ENCODE measurements around the gene PTGER4.
"Not testable (repeated sequence)": the region's sequence is repeated elsewhere in the genome, so short reads cannot be mapped to it uniquely, and the experiment has no call there.

The PTGER4 gene

DNA sequence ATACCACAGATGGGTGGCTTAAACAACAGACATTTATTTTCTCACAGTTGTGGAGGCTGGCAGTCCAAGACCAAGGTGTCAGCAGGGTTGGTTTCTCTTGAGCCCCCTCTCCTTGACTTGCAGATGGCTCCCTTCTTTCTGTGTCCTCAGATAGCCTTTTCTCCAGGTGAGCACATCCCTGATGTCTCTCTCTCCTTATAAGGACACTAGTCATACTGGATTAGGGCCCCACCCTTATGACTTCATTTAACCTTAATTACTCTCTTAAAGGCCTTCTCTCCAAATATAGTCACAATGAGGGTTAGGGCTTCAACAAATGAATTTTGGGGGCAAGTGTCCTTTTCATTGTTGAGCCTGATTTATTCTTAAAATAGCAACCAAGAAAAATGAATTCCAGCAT is 14.7 kb downstream of the PTGER4 start:
- DNase-seq = no peak

GRCh38 chr5:40700116-40700782 is 20.5 kb downstream of the PTGER4 start:
- no peak for DNase-seq

GRCh38 chr5:40702027-40702426 is 22.3 kb downstream of the PTGER4 start:
- DNase-seq = not testable (repeated sequence)

DNA sequence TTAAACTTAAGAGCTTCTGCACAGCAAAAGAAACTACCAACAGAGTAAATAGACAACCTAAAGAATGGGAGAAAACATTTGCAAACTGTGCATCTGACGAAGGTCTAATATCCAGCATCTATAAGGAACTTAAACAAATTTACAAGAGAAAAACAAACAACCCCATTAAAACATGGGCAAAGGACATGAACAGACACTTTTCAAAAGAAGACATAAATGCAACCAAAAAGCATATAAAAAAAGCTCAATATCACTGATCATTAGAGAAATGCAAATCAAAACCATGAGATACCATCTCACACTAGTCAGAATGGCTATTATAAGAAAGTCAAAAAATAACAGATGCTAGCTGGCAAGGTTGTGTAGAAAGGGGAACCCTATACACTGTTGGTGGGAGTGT is 25.8 kb downstream of the PTGER4 start:
- DNase-seq = not testable (repeated sequence)

GRCh38 chr5:40710575-40710974 is 30.9 kb downstream of the PTGER4 start:
- DNase-seq = not testable (repeated sequence)

DNA sequence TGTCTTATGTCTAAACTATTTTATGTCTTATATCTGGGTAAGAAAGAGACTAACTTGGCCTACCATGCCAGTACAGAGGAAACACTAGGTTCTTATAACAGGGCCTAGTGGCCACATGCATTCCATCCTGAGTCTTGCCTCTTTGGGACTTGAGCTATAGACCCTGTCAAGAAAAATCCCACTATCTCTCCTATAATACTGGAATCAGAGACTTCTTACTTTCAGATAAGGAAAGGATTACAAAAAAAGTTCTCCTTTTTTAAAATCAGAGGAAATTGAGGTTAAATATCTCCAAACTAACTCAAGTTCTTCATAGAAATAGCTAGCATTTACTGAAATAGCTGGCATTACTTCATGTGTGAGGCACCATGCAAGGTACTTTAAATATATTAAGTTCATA is 34.3 kb downstream of the PTGER4 start:
- DNase-seq = no peak

DNA sequence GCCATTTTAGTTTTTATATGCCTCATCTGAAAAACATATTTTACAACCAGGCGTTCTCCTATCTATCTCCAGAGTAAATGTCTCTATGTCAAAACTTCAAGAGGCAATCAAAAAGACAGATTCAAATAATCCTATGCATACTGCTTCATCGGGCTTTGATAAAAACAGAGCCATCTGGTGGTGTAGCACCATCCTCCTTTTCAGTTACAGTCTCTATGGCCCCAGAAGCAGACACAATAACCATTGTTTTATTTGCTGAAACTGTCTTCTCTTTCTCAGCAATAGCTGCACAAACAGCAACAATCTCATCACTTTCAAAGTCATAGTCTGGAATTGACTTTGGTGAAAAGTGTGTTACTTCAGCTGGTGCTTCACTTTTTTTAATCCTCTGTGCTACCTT is 36.3 kb downstream of the PTGER4 start:
- DNase-seq = no peak

- no peak for DNase-seq
Observed at GRCh38 chr5:40716590-40716989, 36.9 kb downstream of the PTGER4 start.

DNA sequence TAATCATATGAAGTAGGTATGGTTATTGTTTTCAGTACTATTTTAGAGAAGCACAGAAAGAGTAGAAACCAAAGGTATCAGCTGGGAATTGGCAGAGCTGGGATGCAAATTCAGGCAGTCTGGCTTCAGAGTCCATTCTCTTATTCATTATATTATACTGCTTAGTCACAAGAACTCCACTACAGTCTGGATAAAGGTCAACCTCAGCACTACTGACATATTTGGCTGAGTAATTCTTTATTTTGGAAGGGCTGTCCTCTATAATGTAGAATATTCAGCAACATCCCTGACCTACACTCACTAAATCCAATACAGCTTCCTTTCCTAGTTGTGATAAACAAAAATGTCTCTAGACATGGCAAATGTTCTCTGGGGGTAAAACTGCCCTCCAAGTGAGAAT is 37.6 kb downstream of the PTGER4 start:
- no peak for DNase-seq

GRCh38 chr5:40720069-40720468 is 40.4 kb downstream of the PTGER4 start:
- no peak for DNase-seq

- DNase-seq = not testable (repeated sequence)
Observed at GRCh38 chr5:40722497-40722911, 42.8 kb downstream of the PTGER4 start.

DNA sequence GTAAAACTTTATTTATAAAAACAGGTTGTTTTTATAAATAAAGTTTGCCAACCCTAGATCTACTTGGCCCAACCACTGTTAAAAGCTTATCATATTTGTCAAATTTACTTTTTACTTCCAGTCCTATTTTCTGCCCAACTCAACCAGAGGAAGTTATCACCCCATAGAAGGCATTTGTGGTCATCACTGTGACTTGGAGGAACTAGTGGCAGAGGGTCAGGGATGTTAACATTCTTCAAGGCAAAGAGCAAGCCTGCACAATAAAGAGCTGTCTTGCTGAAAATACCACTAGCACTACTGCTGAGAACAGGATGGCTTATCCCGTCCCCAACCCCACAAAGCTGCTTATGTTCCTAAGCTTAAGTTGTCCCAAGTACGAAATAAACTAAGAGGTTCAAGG is 53.7 kb downstream of the PTGER4 start:
- no peak for DNase-seq

DNA sequence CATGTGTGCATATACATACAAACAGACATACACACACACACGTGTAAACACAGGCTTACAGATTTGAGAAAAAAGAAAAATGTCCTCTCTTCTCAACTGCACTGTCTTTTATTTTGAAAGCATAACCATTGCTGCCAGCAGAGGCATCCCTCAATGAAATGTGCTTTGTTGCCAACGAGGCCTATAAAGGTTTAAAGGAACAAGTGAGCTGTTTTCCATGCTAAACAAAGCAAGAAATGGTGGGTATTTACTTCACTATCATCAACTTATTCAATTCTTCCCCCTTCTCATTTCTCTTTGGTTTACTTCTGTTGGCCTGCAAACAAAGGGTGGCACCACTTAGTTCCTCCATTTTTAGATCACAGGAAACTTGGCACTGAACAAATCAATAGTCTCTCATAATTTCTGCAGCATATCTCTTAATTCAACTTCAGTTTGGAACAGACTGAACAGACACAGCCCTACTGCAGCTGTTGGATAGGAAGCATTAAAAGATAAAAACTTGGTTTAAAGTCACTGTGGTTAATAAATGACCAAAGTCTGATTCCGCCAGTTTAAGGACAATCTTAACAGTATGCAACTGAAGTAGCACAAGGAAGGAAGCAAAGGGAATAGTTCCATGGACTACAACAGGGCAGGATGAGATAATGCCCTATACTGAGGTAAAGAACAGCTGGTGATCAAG is 54.3 kb downstream of the PTGER4 start:
- DNase-seq = no peak

- DNase-seq = no peak
Observed at GRCh38 chr5:40734986-40735385, 55.3 kb downstream of the PTGER4 start.

DNA sequence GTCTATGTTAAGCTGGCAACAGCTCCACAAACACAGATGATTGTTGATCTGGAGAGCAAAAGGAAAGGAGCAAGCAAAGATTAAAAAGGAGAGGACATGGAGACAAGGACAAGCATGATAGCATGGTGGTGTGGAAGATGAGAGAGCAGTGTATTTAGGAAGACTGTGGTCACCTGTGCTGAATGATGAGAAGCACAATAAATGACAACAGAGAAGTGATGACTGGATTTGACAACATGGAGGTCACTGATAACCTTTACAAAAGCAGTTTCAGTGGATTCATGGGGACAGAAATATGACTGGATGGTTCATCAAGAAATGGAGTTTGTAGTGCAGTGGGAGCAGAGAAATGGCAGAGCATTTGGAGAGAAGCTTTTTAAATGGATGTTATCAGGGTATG is 55.9 kb downstream of the PTGER4 start:
- DNase-seq = no peak

DNA sequence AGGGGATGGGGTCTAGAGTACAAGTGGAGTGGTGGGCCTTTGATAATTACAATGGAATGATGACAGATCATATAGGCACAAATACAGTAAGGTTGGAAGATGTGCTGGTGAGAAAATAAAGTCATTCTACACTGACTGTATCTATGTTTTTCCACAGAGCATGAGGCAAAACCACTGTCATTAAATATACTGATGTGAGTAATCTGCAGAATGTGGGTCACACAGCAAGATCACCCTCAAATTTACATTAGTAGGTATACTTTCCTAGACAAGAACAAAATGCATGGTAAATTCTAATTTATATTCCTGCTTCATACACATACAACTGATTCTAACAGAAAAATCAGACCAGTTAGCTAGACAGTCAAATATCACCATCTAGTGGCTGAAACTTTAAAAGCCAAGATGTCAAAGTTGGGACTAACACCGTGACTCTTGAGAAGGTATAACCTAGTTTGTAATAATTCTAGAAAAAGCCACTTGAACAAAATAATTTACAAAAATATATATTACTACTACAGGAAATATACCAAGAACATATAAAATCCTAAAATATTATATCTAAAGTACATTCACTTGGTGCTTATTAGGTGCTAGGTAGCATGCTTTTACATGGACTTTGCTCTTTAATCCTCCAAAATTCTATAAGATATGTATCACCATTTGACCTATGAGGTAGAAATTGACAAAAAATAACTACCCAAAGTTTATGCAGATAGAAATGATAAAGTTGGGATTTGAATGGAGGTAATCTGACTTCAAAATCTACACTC is 56.6 kb downstream of the PTGER4 start:
- peak; percentile 23 for DNase-seq

GRCh38 chr5:40738502-40738901 is 58.8 kb downstream of the PTGER4 start:
- no peak for DNase-seq

Data from NCI-H1105 treated with DMSO at 0.1 percent for 48 hours (cell line).